CD4-positive, alpha-beta T cell (primary cell): ENCODE measurements around the gene PLXNB3. TPM values are rescaled to one million over a fixed set of nuclear protein-coding genes. Genes with fewer than 3 reads are reported as not detected.

Source experiments
- ATAC-seq: fragments of 200-7000 bp; cut with Tn5 transposase; one replicate; pipeline ENCODE4 v1.10.0; 2022; ENCODE audit warnings: mild to moderate bottlenecking; ENCODE audit not compliant: poor library complexity
- CTCF ChIA-PET: fragments of 350-600 bp; sonication (Branson Sonifier 250); formaldehyde crosslinking; loops from one replicate; lab custom pipeline; 2021; ENCODE audit warnings: antibody characterized with exemption, inconsistent platforms; lab: Charles Lee
- POLR2A ChIA-PET: fragments of 350-600 bp; sonication (Branson Sonifier 250); formaldehyde crosslinking; loops from one replicate; lab custom pipeline; 2021; ENCODE audit warnings: antibody characterized with exemption, inconsistent platforms; lab: Charles Lee
- DNase-seq, 14 experiments: peaks; one replicate each; pipeline ENCODE4 v3.0.0-alpha.2; 2013 to 2020; ENCODE audit warnings: mixed read lengths in 2 of 14
- H3K27ac ChIP-seq, 2 donors: one replicate each; pipeline versions ENCODE4 v1.5.1 to v1.7.0; 2013; ENCODE audit warnings: low read length in 2 of 2, low read depth in 1 of 2, mild to moderate bottlenecking in 1 of 2
- H3K27me3 ChIP-seq, 2 experiments: 1 replicate in 1 of 2; 2 replicates in 1 of 2; pipeline versions ENCODE4 v1.6.1 to v1.7.0; 2013; ENCODE audit warnings: low read length in 2 of 2, control low read depth in 1 of 2, mild to moderate bottlenecking in 1 of 2, moderate library complexity in 1 of 2; ENCODE audit not compliant: insufficient read depth in 2 of 2, control insufficient read depth in 1 of 2
- H3K36me3 ChIP-seq: one replicate; pipeline ENCODE4 v1.6.1; 2013; ENCODE audit warnings: low read length, control low read depth; ENCODE audit not compliant: insufficient read depth
- H3K4me1 ChIP-seq: one replicate; pipeline ENCODE4 v1.6.1; 2013; ENCODE audit warnings: low read length, control low read depth; ENCODE audit not compliant: insufficient read depth
- H3K4me3 ChIP-seq: one replicate; pipeline ENCODE4 v1.5.1; 2013; ENCODE audit warnings: mild to moderate bottlenecking, low read length, moderate library complexity
- H3K9me3 ChIP-seq, 2 experiments: 1 replicate in 1 of 2; 2 replicates in 1 of 2; pipeline versions ENCODE4 v1.6.1 to v1.7.0; 2013; ENCODE audit warnings: low read length in 2 of 2, mild to moderate bottlenecking in 2 of 2, control low read depth in 1 of 2, moderate library complexity in 1 of 2; ENCODE audit not compliant: control insufficient read depth in 1 of 2, insufficient read depth in 1 of 2
- H3K27ac Mint-ChIP-seq: one replicate; pipeline ENCODE4 v1.8.0; 2020; ENCODE audit warnings: mixed read lengths
- H3K27me3 Mint-ChIP-seq: one replicate; pipeline ENCODE4 v1.8.0; 2021; ENCODE audit warnings: mixed read lengths
- H3K36me3 Mint-ChIP-seq: one replicate; pipeline ENCODE4 v1.8.0; 2021; ENCODE audit warnings: low read depth, mixed read lengths
- H3K4me1 Mint-ChIP-seq: one replicate; pipeline ENCODE4 v1.8.0; 2021; ENCODE audit warnings: low read depth, mixed read lengths
- H3K4me3 Mint-ChIP-seq: one replicate; pipeline ENCODE4 v1.8.0; 2020; ENCODE audit warnings: mild to moderate bottlenecking, mixed read lengths
- H3K9me3 Mint-ChIP-seq: one replicate; pipeline ENCODE4 v1.8.0; 2020; ENCODE audit warnings: mixed read lengths
- CTCF ChIP-seq: fragments of 200-600 bp; IDR thresholded peaks from one replicate; pipeline ENCODE4 v1.8.0; 2022; ENCODE audit warnings: antibody characterized with exemption, mild to moderate bottlenecking
- intact Hi-C, 2 experiments: fragments of 100-400 bp; cut with DNase I in 1 of 2; cut with micrococcal nuclease in 1 of 2; formaldehyde crosslinking; loops; one replicate each; pipeline versions ENCODE4 v1.15.1 to v1.9.0; 2023 to 2025; cut with DNase I, micrococcal nuclease
- total RNA-seq, 174 experiments: library from RNA in 2 of 174; stranded (reverse) in 2 of 174; gene quantifications; one replicate each; pipeline ENCODE4 v1.2.3 and lab custom pipeline; 2021 to 2026

The PLXNB3 gene
- total RNA-seq, 2 experiments from 2014 or later = not detected

- Mint-ChIP-seq H3K27me3 (no peaks in the 10 kb centered on the region), H3K9me3 (no peaks in the 10 kb centered on the region), H3K36me3 (no peaks in the 10 kb centered on the region), H3K4me1 (peaks cover 49% of the 10 kb centered on the region), H3K4me3 (peak overlapping the region; percentile 66), H3K27ac (no peak overlapping the region)
- no peak overlapping the region for H3K27ac ChIP-seq
- intact Hi-C loops = loop anchor here in 1 of 2 experiments (5.0 kb wide), 1 partner anchor 79 kb away; no protein-coding TSS in a partner anchor
- peak overlapping the region; percentile 49 for H3K4me3 ChIP-seq
- peak in 13 of 14 experiments; percentile 13 to 81 (median 49) for DNase-seq
- no peak for TF ChIP-seq CTCF
- peaks cover 78% of the 10 kb centered on the region for H3K4me1 ChIP-seq
- H3K27me3 ChIP-seq = no peaks in the 10 kb centered on the region
- ChIA-PET POLR2A (interaction anchor here (0.8 to 2.1 kb wide), 4 partner anchors 15 to 108 kb away, joined by 3 to 11 read pairs (median 4); partner anchors contain the start of genes IDH3G and SSR4), CTCF (no interaction called here)
- H3K9me3 ChIP-seq = no peaks in the 10 kb centered on the region
- no peaks in the 10 kb centered on the region for H3K36me3 ChIP-seq
- peak; percentile 67 for ATAC-seq
Measured at GRCh38 chrX:153818571-153819383, 54.7 kb downstream of the PLXNB3 start.

- no peaks in the 10 kb centered on the region for H3K9me3 Mint-ChIP-seq
- ChIA-PET CTCF (no interaction called here), POLR2A (interaction anchor here (0.8 to 2.1 kb wide), 4 partner anchors 16 to 107 kb away, joined by 3 to 11 read pairs (median 4); partner anchors contain the start of genes IDH3G and SSR4)
- H3K9me3 ChIP-seq = no peaks in the 10 kb centered on the region
- no peak overlapping the region for H3K27ac ChIP-seq
- ATAC-seq (no peak), DNase-seq (no peak)
- H3K4me1 ChIP-seq = peaks cover 84% of the 10 kb centered on the region
- H3K4me3 ChIP-seq = peak overlapping the region; percentile 49
- no peaks in the 10 kb centered on the region for H3K27me3 Mint-ChIP-seq
- H3K4me3 Mint-ChIP-seq = peak overlapping the region; percentile 34
- no peaks in the 10 kb centered on the region for H3K36me3 ChIP-seq
- no peaks in the 10 kb centered on the region for H3K27me3 ChIP-seq
- H3K27ac Mint-ChIP-seq = no peak overlapping the region
- no peak for TF ChIP-seq CTCF
- peaks cover 53% of the 10 kb centered on the region for H3K4me1 Mint-ChIP-seq
- intact Hi-C loops = loop anchor here in 1 of 2 experiments (5.0 kb wide), 1 partner anchor 78 kb away; no protein-coding TSS in a partner anchor
- H3K36me3 Mint-ChIP-seq = no peaks in the 10 kb centered on the region
Measured at GRCh38 chrX:153819384-153820040, 55.5 kb downstream of the PLXNB3 start.

- H3K4me3 Mint-ChIP-seq = peak overlapping the region; percentile 30
- no peaks in the 10 kb centered on the region for H3K9me3 ChIP-seq
- H3K27me3 Mint-ChIP-seq = no peaks in the 10 kb centered on the region
- DNase-seq = peak in 1 of 14 experiments; percentile 11
- H3K4me3 ChIP-seq = no peak overlapping the region
- ChIA-PET POLR2A (no interaction called here), CTCF (interaction anchor here (0.7 kb wide), 1 partner anchor 41 kb away, joined by 3 read pairs; no protein-coding TSS in a partner anchor)
- H3K9me3 Mint-ChIP-seq = no peaks in the 10 kb centered on the region
- intact Hi-C loops = no loop called here
- no peaks in the 10 kb centered on the region for H3K36me3 ChIP-seq
- no peaks in the 10 kb centered on the region for H3K27me3 ChIP-seq
- no peak for ATAC-seq
- TF ChIP-seq CTCF = no peak
- peaks cover 84% of the 10 kb centered on the region for H3K4me1 ChIP-seq
- H3K4me1 Mint-ChIP-seq = peaks cover 47% of the 10 kb centered on the region
- H3K27ac ChIP-seq = no peak overlapping the region
- H3K36me3 Mint-ChIP-seq = no peaks in the 10 kb centered on the region
- H3K27ac Mint-ChIP-seq = peak overlapping the region; percentile 17
Measured at GRCh38 chrX:153820601-153821000, 56.6 kb downstream of the PLXNB3 start.
